HG03575 (cell line): ENCODE results near the gene STAC2.

ENCODE experiments used
- ATAC-seq: cut with Tn5 transposase; IDR thresholded peaks from one replicate; pipeline ENCODE4 v1.9.1; 2021; ENCODE audit not compliant: unreplicated experiment, insufficient number of reproducible peaks, low FRiP score; ENCODE audit errors: extremely low read depth

STAC2 gene

GRCh38 chr17:39213852-39214251 lies 11.9 kb downstream of the STAC2 start:
- no peak for ATAC-seq

GRCh38 chr17:39212841-39213480 lies 12.8 kb downstream of the STAC2 start:
- ATAC-seq: no peak

DNA sequence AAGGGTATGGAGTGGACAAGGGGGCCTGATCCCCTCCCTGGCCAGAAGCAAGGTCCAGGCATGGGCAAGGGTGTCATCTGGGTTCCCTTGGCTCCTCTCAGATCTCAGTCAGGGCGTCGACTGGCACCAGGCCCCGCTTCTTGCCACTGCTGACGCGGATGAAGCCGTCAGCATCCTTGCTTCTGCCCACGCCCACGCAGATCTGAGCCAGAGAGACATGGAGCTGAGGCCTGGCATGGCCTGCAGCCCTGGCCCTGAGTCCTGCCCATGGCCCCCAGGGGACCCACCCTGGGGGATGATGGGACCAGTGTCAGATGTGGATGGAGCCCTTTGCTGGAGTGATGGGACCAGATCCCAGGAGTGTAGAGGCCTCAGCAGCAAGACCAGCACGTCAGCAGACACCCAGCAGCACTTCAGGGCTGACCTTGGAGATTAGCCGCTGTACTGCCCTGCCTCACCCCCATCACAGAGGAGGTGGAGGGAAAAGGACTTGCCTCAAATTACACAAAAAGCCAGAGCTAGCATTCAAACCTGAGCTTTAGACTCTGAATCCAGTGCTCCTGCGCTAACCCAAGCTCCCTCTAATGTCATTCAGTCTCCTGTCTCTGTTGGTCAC lies 13.4 kb downstream of the STAC2 start:
- ATAC-seq: no peak

DNA sequence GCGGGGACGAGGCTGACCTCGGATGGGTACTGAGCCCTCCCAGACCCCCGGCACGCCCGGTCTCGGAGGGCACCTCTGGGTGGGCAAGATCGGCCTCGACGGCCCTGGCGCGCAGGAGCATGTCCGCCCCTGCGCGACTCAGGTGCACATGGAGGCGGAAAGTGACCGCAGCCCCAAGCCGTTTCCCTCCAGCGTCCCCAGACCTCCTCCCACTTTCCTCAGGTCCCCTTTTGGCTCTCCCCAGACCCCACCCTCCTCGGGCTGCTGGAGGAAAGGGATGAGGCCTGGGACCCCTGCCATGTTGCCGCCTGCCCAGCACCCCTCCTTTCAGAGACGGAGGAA lies 15.7 kb downstream of the STAC2 start:
- ATAC-seq: no peak

DNA sequence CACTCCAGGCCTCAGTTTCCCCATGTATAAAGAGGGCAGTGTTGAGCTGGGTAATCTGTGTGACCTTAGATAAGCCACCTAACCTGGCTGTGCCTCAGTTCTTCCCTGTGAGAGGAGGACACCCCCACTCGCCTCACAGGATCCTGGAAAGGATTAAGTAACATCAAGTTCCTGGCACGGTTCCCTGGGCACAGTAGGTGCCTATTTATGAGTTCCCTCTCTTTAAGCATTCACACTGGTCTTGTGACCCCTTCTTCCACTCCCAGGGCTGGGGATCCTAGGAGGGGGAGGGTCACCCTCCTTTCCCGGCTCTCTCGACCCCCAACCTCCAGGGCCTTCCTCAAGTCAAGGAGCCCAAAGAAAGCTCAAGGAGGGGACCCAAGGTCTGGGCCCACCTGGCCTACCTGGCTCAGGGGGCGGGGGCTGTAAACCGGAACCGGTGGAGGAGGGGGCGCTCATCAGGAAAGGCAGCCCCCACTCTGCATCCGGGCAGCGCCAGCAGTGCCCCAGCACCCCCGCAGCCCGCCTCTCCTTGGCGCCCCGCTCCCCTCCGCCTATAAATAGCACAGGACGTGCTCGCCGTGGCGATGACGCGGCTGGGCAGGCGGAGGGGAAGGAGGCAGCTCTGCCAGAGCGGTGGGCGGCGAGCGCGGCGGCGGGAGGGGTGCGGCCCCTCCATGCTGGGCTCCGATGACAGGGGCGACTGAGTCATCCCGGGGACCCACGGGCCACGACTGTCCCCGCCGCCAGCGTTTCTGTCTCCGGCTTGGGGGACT lies 16.2 kb downstream of the STAC2 start:
- no peak for ATAC-seq

DNA sequence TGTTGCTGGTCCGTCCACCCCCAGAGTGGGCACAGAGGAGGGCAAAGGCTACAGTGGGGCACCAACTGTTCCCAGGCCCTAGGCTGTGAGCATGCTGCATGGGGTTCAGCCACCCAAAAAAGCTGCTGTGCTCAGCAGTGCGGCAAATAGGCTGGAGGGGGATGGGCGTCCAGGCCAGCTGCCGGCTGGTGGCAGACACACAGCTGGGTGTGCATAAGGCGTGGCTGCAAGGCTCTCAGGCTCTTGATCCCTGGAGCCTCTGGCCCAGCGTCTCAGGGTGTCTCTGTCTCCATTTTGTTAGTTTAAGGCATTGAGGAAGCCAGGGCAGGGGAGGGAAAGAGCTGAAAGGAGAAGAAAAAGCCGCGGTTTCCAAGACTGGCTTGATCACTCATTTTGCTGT lies 16.9 kb downstream of the STAC2 start:
- no peak for ATAC-seq

DNA sequence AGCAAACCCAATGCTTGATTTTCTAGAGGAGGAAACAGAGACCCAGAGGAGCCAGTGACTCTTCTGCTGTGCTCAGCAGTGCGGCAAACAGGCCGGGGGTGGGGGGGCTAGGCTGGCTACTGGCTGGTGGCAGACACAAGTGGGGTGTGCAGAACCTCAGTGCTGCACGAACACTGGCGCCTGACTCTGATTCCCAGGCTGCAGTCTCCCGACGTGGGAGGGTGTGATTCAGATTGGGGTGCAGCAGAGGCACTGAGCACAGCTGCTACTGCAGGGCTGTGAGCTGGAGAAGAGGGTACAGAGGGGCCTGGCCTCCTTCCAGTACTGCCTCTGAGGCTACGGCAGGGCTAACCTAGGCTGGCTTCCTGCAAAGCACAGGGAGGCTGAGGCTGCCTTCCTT lies 17.6 kb downstream of the STAC2 start:
- ATAC-seq: no peak

GRCh38 chr17:39205112-39205526 lies 20.6 kb downstream of the STAC2 start:
- ATAC-seq: no peak

DNA sequence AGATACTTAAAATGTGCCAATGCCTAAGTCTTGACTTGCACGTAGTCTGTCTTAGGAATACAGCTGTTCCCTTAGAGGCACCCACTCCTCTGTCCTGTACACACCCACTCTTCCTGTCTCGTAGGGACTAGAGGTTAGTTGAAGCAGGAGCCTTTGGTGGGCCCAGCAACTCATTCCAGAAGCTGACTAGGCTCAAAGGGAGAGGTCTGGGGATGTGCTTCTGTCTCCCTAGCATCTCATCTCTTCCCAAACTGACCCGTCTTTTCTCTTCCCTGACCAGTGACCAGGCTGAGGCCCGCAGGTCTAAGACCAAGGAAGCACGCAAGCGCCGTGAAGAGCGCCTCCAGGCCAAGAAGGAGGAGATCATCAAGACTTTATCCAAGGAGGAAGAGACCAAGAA lies 21.5 kb downstream of the STAC2 start:
- no peak for ATAC-seq

DNA sequence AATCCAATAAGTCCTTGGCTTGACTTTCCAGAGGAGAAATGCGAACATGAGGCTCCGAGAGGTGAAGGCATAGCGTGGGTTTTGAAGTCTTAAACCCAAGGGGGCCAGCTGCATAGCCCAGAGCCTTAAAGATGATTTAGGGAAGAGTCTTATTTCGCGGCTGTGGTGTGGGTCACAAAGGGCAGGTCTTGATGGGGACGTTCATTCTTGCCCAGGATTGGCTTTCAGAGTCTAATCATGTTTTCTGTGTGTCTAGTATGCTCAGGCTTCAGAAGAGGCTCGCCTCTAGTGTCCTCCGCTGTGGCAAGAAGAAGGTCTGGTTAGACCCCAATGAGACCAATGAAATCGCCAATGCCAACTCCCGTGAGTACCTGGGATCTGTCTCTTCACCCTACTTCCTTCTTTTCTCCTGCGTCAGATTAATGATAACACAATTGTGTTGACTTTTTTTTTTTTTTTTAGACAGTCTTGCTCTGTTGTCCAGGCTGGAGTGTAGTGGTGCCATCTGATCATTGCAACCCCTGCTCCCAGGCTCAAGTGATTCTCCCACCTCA lies 24.7 kb downstream of the STAC2 start:
- ATAC-seq: no peak

- ATAC-seq: no peak
These were observed 25.5 kb downstream of the STAC2 start, which contains the start of gene RPL19 for GRCh38 chr17:39200070-39200879. Gene RPL19 (plus strand): TSS chr17:39200283. CDS start chr17:39200345, 62 bp downstream.

DNA sequence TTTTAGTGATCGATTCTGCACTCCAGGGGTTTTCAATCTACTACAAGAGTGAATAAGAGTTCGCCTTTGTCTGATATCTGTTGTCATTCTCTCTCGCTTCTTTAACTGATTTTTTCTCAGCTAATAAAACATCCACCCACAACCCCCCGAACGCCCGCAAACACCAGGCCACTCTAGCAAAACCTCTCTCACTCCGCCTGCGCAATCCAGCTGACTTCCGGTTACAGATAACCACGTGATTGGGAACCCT lies 26.0 kb downstream of the STAC2 start:
- ATAC-seq: no peak

DNA sequence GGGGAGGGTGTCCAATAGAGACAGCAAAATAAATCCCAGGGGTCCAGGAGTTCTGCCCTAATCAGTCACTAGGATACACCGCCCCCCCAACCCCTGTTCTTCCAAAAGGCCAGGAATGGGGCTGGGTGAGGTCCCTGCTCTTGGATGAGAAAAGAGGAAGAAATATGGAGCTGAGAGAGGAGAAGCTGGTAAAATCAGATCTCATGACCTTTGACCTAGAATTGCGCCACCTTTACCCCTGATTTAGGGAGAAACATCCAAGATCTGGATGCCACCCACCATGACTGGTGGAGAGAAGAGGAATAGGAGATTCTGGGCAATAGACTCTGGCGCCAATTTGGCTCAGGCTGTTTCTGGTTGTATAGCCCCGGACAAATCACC lies 27.6 kb downstream of the STAC2 start:
- ATAC-seq: no peak

GRCh38 chr17:39197380-39198185 lies 28.2 kb downstream of the STAC2 start, which contains the start of gene CACNB1:
Gene CACNB1 (minus strand): TSS chr17:39197669. CDS start chr17:39197495, 174 bp downstream.
- no peak for ATAC-seq

DNA sequence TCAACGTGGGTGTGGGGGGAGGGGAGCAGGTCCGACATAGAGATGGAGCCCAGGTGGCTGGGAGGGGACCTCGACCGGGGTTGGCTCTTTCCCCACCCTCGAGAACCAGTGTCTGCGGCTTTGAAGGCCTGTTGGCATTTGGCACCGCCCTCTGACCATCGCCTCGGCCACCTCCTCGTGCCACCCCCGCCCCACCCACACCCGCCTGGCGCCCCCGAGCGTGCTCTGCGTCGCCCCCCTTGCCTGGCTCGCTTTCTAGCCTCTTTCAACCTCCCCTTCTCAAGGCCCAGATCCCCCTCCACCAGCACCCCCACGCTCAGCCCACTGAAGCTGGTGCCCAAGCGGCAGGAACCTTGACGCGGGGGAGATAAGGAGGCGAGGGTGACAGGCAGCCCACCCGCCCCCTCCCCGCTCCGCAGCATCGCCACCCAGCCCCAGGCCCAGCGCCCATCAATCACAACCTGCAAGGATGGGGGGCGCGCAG lies 28.9 kb downstream of the STAC2 start:
- ATAC-seq: no peak

DNA sequence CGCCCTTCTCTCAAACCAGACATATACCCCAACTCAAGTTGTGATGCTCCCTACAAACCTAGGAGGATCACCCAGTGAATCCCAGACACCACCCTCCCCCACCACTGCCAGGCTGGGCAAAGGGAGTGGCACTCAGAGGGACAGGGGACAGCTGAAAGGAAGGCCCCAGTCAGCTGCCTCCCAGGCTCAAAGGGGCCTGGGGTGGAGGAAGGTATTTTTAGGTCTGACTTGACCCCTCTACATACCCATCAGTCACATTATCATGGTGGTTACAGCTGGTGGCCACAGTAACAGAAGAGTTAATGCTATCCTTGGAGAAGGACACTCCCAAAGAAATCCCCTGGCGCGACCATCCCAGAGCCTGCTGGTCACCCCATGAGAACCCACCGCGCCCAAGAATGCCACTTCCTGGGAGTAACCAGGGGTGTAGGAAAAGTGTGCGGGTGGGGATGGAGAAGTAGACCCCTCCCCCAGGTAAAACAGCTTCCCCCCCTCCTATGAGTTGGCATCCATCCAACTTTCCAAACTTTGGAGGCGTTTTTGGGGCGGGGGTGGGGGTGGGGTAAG lies 29.4 kb downstream of the STAC2 start:
- ATAC-seq: no peak

- no peak for ATAC-seq
These were observed 30.1 kb downstream of the STAC2 start for GRCh38 chr17:39195568-39196160.

DNA sequence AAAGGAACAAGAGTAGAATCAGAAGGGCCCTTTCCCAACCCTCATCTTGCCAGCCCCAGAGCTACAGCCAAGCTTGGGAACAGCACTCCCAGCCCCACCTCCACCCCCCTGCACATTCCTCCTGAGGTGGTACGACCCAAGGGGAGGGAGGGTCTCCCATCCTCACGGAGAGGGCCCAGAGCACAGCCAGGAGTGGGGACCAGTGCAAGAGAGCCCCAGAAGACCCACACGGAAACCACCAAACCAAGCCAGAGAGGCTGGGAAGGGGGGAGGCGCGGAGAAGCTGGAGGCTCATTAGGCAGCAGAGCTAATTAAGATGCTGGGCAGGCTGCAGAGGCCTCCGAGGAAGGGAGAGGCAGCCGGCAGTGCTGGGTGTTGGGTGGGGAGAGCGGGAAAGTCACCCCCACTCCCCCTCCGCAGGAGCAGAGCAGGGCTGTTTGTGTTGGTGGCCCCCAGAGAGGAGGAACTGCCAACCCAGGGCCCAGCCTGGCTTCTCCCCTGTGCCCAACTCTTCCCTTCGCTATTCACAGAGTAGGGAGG lies 30.7 kb downstream of the STAC2 start:
- ATAC-seq: no peak
